A673 (cell line): ENCODE results near the gene CRIP3. TPM values are rescaled to one million over a fixed set of nuclear protein-coding genes. Genes with fewer than 3 reads are reported as not detected.
"Not testable (repeated sequence)": the region's sequence is repeated elsewhere in the genome, so short reads cannot be mapped to it uniquely, and the experiment has no call there.

Source experiments
- BruUV-seq: library from RNA; stranded (reverse); fragments of 400-500 nt; replicated peaks from 2 replicates; lab custom pipeline; 2021; lab: Mats Ljungman, UMichigan
- CTCF ChIA-PET: fragments of 300-600 bp; sonication (Branson Sonifier 250); formaldehyde crosslinking; loops from one replicate; lab custom pipeline; 2022; ENCODE audit warnings: antibody characterized with exemption; lab: Charles Lee
- POLR2A ChIA-PET: fragments of 300-600 bp; sonication (Branson Sonifier 250); formaldehyde crosslinking; loops from one replicate; lab custom pipeline; 2022; ENCODE audit warnings: antibody characterized with exemption; ENCODE audit not compliant: low non-redundant PET; lab: Charles Lee
- DNase-seq: peaks from one replicate; pipeline ENCODE4 v3.0.0-alpha.2; 2015; ENCODE audit warnings: low spot score
- H3K27ac ChIP-seq: fragments of 200-600 bp; sonication (generic); 2 replicates; pipeline ENCODE4 v1.5.1; 2016; ENCODE audit warnings: mixed run types, low read depth, mild to moderate bottlenecking, mixed read lengths, antibody characterized with exemption, low read length; ENCODE audit not compliant: poor library complexity, severe bottlenecking
- H3K27me3 ChIP-seq: fragments of 200-600 bp; sonication (generic); replicated peaks from 2 replicates; pipeline ENCODE4 v1.6.1; 2017; ENCODE audit warnings: mixed run types, low read depth, mild to moderate bottlenecking, mixed read lengths, antibody characterized with exemption, low read length; ENCODE audit not compliant: insufficient read depth, poor library complexity
- H3K36me3 ChIP-seq: fragments of 200-600 bp; sonication (generic); 2 replicates; pipeline ENCODE4 v1.6.1; 2016; ENCODE audit warnings: mixed run types, mild to moderate bottlenecking, mixed read lengths, antibody characterized with exemption, low read length; ENCODE audit not compliant: insufficient read depth, poor library complexity, severe bottlenecking
- H3K4me1 ChIP-seq: fragments of 200-600 bp; sonication (generic); 2 replicates; pipeline ENCODE4 v1.6.1; 2017; ENCODE audit warnings: mixed run types, mild to moderate bottlenecking, mixed read lengths, antibody characterized with exemption, low read length; ENCODE audit not compliant: insufficient read depth, poor library complexity, severe bottlenecking
- H3K4me3 ChIP-seq: fragments of 200-600 bp; sonication (generic); 2 replicates; pipeline ENCODE4 v1.5.1; 2016; ENCODE audit warnings: low read depth, mixed run types, mild to moderate bottlenecking, mixed read lengths, low read length; ENCODE audit not compliant: poor library complexity, severe bottlenecking
- H3K9me3 ChIP-seq: fragments of 200-600 bp; sonication (generic); 2 replicates; pipeline ENCODE4 v1.6.1; 2016; ENCODE audit warnings: mixed run types, low read depth, mild to moderate bottlenecking, mixed read lengths, antibody characterized with exemption, low read length; ENCODE audit not compliant: poor library complexity, severe bottlenecking
- CTCF ChIP-seq: fragments of 300-800, 200-600 bp; sonication (generic); conservative IDR thresholded peaks from 2 replicates; pipeline ENCODE4 v1.5.1; 2017; ENCODE audit warnings: low read depth, mild to moderate bottlenecking, antibody characterized with exemption, low read length, moderate library complexity, mixed read lengths
- EZH2 ChIP-seq: fragments of 200-600 bp; sonication (generic); IDR thresholded peaks from 2 replicates; pipeline ENCODE4 v1.6.1; 2017; ENCODE audit warnings: borderline replicate concordance, low read depth, mild to moderate bottlenecking, mixed read lengths, antibody characterized with exemption, low read length; ENCODE audit not compliant: poor library complexity, severe bottlenecking
- intact Hi-C: fragments of 100-400 bp; cut with micrococcal nuclease; formaldehyde crosslinking; loops from one replicate; pipeline ENCODE4 v1.10.0; 2022; ENCODE audit not compliant: unreplicated experiment
- total RNA-seq: library from RNA; stranded (reverse); gene quantifications from 2 replicates; pipeline ENCODE4 v1.2.3, GENCODE V29; 2021

Gene CRIP3
- total RNA-seq, 1 experiment from 2014 or later = 2.4 TPM

GRCh38 chr6:43347444-43347843 lies 38.8 kb upstream of the CRIP3 start:
- POLR2A ChIA-PET = no interaction called here
- TF ChIP-seq EZH2 (no peak), CTCF (no peak)
- Histone ChIP-seq H3K27ac (no peak overlapping the region), H3K4me1 (no peaks in the 10 kb centered on the region), H3K4me3 (no peak overlapping the region), H3K9me3 (no peaks in the 10 kb centered on the region), H3K36me3 (peaks cover 58% of the 10 kb centered on the region), H3K27me3 (no peaks in the 10 kb centered on the region)
- CTCF ChIA-PET = no interaction called here
- DNase-seq = no peak
- intact Hi-C loops = no loop called here
- no TSS peak for BruUV-seq

- intact Hi-C loops = no loop called here
- H3K27me3 ChIP-seq = no peaks in the 10 kb centered on the region
- no peak for DNase-seq
- H3K4me1 ChIP-seq = no peaks in the 10 kb centered on the region
- BruUV-seq = no TSS peak
- POLR2A ChIA-PET = interaction anchor here (0.6 kb wide), 1 partner anchor 19 kb away, joined by 4 read pairs; no protein-coding TSS in a partner anchor
- CTCF ChIA-PET = no interaction called here
- peaks cover 62% of the 10 kb centered on the region for H3K36me3 ChIP-seq
- H3K9me3 ChIP-seq = no peaks in the 10 kb centered on the region
- H3K27ac ChIP-seq = no peak overlapping the region
- TF ChIP-seq CTCF = no peak
- TF ChIP-seq EZH2 = no peak
- H3K4me3 ChIP-seq = no peak overlapping the region
Measured at GRCh38 chr6:43347021-43347420, 38.4 kb upstream of the CRIP3 start.

- H3K27me3 ChIP-seq, CTCF ChIA-PET, H3K9me3 ChIP-seq, H3K27ac ChIP-seq, intact Hi-C loops, H3K4me1 ChIP-seq, DNase-seq, BruUV-seq, H3K4me3 ChIP-seq: not testable (repeated sequence)
- POLR2A ChIA-PET = interaction anchor here (0.6 kb wide), 1 partner anchor 18 kb away, joined by 4 read pairs; no protein-coding TSS in a partner anchor
- H3K36me3 ChIP-seq = peaks cover 68% of the 10 kb centered on the region
Measured at GRCh38 chr6:43346243-43346642, 37.6 kb upstream of the CRIP3 start.

- ChIA-PET POLR2A (no interaction called here), CTCF (no interaction called here)
- no TSS peak for BruUV-seq
- no peak overlapping the region for H3K27ac ChIP-seq
- no peak for TF ChIP-seq EZH2
- TF ChIP-seq CTCF = no peak
- no peak overlapping the region for H3K4me3 ChIP-seq
- H3K4me1 ChIP-seq = no peaks in the 10 kb centered on the region
- DNase-seq = no peak
- intact Hi-C loops = no loop called here
- H3K27me3 ChIP-seq = no peaks in the 10 kb centered on the region
- H3K36me3 ChIP-seq = peaks cover 52% of the 10 kb centered on the region
- no peaks in the 10 kb centered on the region for H3K9me3 ChIP-seq
Measured at GRCh38 chr6:43339168-43339567, 30.5 kb upstream of the CRIP3 start.
